ENCODE results near the gene CCDC154.

CCDC154 gene

DNA sequence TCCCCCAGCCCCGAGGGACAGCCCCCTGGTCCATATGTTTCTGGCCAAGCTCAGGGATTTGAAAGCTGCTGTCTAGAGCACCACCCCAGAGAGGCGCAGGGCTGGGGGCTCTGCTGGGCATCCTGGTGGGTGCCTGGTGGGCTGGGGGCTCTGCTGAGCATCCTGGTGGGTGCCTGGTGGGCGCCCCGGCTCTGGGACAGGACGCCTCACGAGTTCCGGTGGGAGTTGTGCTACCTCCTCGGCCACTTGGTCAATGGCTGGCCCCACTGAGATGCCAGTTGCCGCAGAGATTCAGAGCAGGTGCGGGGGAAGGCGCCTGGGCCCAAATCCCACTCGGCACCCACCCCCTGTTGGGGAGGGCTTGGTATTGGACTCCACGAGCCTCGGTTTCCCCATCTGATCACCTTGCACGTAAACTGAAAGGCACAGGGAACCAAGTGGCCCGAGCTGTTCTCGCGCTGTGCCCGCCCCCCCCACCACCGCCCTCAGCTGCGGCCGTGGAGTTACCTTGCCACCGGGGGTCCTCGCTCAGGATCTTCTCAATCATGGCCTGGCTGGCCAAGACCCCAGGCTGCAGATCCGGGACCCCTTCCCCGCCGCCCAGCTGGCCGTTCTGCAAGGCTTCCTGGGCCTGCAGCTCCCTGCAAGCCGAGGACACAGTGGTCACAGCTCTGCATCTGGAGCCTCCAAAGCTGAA is 43.1 kb downstream of the CCDC154 start:
- no peaks in the 10 kb centered on the region for H3K27me3 Mint-ChIP-seq
- H3K36me3 Mint-ChIP-seq: peaks cover 7% of the 10 kb centered on the region
- H3K27ac Mint-ChIP-seq: no peak overlapping the region
- no peak overlapping the region for H3K4me3 Mint-ChIP-seq
- H3K4me1 Mint-ChIP-seq: peaks cover 9% of the 10 kb centered on the region
- H3K9me3 Mint-ChIP-seq: no peaks in the 10 kb centered on the region

DNA sequence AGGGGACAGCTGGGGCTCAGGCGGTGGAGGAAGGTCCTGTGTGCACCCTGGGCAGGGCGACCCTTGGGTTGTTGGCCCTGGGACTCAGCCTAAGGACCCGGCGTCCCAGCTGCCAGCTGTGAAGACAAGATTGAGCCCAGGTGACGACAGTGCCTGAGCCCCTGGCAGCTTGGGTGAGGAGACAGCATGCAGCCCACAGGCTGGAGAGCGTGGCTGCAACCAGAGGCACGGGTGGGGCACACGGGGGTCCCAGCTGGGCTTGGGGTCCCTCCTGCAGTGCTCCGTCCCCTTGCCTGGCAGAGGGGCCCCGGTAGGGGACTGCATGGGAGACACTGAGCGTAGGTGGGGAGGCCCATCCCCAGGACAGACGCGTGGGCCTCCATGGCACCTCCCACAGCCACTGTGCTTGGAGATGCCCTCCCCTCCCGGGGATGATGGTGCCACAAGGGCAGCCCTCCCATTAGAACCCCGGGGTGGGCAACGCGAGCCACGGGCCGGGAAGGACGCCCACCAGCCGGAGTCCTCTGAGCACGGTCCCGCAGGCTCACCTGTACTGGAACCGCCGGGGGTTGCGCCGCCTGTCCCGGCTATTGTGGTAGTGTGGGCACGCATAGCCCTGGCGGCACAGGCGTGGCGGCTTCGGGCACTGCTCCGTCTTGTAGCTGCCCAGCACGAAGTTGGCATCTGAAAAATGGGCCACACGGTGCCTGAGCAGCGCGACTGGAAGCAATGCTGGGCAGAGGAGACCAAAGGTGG is 45.4 kb downstream of the CCDC154 start:
- H3K9me3 Mint-ChIP-seq: no peaks in the 10 kb centered on the region
- peaks cover 4% of the 10 kb centered on the region for H3K4me1 Mint-ChIP-seq
- no peaks in the 10 kb centered on the region for H3K27me3 Mint-ChIP-seq
- peaks cover 7% of the 10 kb centered on the region for H3K36me3 Mint-ChIP-seq
- no peak overlapping the region for H3K4me3 Mint-ChIP-seq
- no peak overlapping the region for H3K27ac Mint-ChIP-seq

DNA sequence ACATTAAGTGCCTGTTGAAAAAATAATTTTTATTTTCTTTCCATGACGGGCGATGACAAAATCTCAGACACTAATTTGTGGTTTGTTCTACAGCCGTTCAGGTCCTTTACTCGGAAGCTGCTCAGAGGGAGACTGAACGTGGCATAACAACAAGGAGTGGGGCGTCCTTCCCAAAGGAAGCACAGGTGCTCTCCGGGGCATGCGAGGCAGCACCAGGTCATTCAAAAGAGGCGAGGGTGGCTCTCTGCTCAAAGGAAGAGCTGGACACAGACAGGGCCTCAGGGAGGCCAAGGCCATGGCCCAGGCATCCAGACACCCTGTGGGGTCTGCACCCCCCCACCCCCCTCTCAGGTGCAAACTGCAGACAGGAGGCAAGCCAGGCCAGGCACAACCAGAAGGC is 46.0 kb downstream of the CCDC154 start:
- Mint-ChIP-seq H3K4me1 (peaks cover 2% of the 10 kb centered on the region), H3K27ac (no peak overlapping the region), H3K4me3 (no peak overlapping the region), H3K36me3 (peaks cover 5% of the 10 kb centered on the region), H3K9me3 (no peaks in the 10 kb centered on the region), H3K27me3 (no peaks in the 10 kb centered on the region)

DNA sequence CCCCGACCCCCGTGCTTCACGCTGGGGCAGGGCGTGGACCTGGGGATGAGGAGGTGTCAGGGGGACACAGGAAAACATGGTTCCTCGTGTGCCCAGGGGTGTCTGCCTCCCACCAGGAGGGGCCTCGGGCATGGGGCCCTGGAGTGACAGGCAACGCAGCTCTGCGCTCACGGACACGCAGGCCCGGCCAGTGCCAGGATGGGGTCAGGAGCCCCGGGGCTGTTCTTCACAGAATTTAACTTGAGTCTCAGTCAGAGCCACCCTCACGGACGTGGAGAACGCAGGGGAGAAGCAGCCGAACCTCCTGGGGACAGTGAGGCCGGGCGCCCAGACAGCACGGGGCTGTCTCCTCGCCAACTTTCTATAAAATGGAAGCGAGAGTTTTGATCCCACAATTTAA is 46.6 kb downstream of the CCDC154 start:
- Mint-ChIP-seq H3K27ac (no peak overlapping the region), H3K27me3 (no peaks in the 10 kb centered on the region), H3K4me1 (no peaks in the 10 kb centered on the region), H3K9me3 (no peaks in the 10 kb centered on the region), H3K4me3 (no peak overlapping the region), H3K36me3 (peaks cover 5% of the 10 kb centered on the region)

DNA sequence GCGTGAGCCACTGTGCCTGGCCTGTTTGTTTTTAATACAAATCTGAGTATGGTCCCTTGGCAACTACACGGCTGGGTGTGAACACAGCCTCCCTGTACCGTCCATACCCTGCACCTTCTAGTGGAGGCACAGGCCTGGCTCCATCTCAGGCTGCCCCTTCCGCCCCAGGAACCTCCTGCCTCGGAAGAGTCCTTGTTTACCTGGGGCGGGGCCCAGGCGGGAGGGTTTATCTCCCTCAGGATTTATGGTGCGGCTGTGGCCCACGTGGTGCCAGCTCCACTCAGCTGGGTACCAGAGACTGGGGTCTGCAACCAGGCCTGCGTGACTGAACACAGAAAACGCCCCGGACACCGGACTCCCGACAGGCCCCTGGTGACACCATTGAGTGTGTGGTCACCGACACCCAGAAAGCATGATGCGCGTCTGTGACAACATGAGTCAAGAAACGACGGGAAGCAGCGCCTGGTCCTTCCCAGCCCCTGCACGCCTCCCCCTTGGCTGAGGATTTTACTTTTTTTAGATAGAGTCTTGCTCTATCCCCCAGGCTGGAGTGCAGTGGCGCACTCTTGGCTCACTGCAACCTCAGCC is 48.8 kb downstream of the CCDC154 start:
- no peaks in the 10 kb centered on the region for H3K9me3 Mint-ChIP-seq
- H3K27me3 Mint-ChIP-seq: no peaks in the 10 kb centered on the region
- H3K36me3 Mint-ChIP-seq: no peaks in the 10 kb centered on the region
- H3K27ac Mint-ChIP-seq: no peak overlapping the region
- H3K4me1 Mint-ChIP-seq: no peaks in the 10 kb centered on the region
- no peak overlapping the region for H3K4me3 Mint-ChIP-seq

DNA sequence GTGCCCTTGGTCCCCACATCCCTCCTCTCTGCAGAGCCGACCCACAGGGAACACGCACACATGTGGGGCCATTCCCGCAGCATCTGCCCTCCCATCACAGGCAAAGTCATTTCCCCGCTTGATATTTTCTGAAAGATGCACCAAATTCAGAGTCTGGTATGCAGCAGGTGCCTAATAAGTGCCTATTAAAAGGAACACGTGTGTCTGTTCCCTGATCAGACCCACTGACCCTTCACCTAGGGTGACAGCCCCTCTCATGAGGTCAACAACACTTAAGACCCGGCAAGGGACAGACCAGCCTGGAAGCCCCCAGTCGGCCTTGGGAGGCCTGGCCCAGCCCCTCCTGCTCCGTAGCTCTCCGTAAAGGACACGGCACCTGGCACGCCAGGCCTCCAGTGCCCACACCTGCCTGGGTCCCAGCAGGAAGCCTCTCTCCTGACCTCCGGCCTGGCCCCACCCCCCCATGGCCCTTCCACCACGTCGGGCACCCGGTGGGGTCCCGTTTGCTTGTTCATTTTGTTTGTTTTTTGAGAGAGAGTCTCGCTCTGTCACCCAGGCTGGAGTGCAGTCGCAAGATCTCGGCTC is 49.9 kb downstream of the CCDC154 start:
- Mint-ChIP-seq H3K27ac (no peak overlapping the region), H3K27me3 (no peaks in the 10 kb centered on the region), H3K36me3 (no peaks in the 10 kb centered on the region), H3K4me3 (no peak overlapping the region), H3K9me3 (no peaks in the 10 kb centered on the region), H3K4me1 (no peaks in the 10 kb centered on the region)

DNA sequence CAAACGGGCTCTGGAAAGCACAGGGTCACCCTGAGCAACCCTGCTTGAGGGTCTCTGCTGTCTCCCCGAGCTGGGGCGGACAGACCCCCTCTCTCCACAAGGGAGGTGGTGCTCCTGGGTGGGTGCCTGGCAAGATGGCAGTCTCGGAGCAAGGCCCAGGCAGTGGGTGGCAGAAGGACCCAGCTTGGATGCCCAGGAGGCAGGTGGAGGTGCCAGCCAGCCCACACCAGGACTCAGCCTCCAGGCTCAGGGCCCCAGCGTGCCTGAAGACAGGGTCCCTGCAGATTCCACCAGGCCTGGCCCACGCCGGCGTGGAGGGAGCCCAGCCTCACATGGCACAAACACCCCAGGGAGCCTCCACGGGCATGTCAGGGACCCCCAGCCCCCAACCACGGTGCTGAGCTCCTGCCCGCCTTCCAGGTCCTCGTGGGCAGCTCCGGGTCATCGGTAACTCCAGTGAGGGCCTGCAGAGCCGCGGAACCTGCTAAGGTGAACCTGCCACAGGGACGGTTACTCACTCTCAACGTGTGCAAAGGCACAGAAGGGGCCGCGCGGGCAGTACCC is 50.7 kb downstream of the CCDC154 start:
- Mint-ChIP-seq H3K27ac (no peak overlapping the region), H3K27me3 (no peaks in the 10 kb centered on the region), H3K36me3 (no peaks in the 10 kb centered on the region), H3K9me3 (no peaks in the 10 kb centered on the region), H3K4me3 (no peak overlapping the region), H3K4me1 (no peaks in the 10 kb centered on the region)

DNA sequence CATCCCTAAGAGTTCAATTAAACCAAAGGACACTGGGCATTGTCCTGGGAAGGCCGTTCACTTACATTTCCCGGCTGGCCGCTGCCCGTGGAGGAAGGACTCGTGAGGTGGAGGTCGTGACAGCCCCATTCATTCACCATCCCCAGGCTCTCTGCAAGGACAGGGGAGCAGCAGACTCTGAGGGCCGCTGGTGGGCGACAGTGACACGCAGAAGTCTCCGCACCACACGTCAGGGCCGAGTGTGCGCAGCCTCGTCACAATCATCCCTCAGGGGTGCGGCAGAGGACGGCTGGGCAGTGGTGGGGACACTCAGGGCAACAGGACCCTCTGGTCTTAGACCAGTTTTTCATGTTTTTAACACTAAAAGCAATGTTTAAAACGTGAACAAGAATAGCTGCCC is 51.5 kb downstream of the CCDC154 start:
- Mint-ChIP-seq H3K36me3 (no peaks in the 10 kb centered on the region), H3K27ac (no peak overlapping the region), H3K4me3 (no peak overlapping the region), H3K27me3 (no peaks in the 10 kb centered on the region), H3K4me1 (no peaks in the 10 kb centered on the region), H3K9me3 (no peaks in the 10 kb centered on the region)

DNA sequence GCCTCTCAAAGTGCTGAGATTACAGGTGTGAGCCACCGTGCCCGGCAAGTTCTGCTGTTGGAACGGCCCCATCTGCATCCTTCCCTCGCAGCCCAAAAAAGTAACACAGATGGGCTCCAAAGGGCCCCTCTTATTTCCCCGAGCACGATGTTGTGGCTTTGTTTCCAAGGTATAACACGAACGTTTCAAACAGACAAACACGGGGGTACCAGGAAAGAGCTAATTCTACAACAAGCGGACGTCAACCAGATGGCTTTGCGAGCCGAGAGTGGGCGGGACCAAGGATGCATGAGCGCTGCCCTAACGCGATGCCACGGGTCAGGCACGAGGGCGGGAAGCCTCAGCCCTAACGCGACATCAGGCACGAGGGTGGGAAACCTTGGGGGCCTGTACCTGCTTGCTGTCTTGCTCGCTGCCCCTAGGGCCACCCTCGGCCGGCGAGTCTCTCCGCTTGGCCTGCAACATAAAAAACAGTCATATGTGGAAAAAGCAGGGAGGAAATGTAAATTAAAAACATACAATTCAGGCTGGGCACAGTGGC is 54.0 kb downstream of the CCDC154 start:
- no peak overlapping the region for H3K4me3 Mint-ChIP-seq
- no peaks in the 10 kb centered on the region for H3K36me3 Mint-ChIP-seq
- H3K27me3 Mint-ChIP-seq: no peaks in the 10 kb centered on the region
- no peak overlapping the region for H3K27ac Mint-ChIP-seq
- no peaks in the 10 kb centered on the region for H3K4me1 Mint-ChIP-seq
- H3K9me3 Mint-ChIP-seq: no peaks in the 10 kb centered on the region

DNA sequence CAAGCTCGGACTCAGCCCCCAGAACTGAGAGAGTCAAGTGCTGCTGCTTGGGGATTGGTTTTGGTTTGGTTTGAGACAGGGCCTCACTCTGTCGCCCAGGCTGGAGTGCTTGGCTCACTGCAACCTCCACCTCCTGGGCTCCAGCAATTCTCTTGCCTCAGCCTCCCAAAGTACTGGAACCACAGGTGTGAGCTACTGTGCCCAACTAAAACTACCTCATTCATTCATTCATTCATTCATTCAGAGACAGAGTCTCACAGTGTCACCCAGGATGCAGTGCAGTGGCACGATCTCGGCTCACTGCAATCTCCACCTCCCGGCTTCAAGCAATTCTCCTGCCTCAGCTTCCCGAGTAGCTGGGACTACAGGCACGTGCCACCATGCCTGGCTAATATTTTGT is 54.6 kb downstream of the CCDC154 start:
- H3K36me3 Mint-ChIP-seq: no peaks in the 10 kb centered on the region
- H3K9me3 Mint-ChIP-seq: no peaks in the 10 kb centered on the region
- no peak overlapping the region for H3K27ac Mint-ChIP-seq
- no peak overlapping the region for H3K4me3 Mint-ChIP-seq
- H3K4me1 Mint-ChIP-seq: no peaks in the 10 kb centered on the region
- H3K27me3 Mint-ChIP-seq: no peaks in the 10 kb centered on the region

DNA sequence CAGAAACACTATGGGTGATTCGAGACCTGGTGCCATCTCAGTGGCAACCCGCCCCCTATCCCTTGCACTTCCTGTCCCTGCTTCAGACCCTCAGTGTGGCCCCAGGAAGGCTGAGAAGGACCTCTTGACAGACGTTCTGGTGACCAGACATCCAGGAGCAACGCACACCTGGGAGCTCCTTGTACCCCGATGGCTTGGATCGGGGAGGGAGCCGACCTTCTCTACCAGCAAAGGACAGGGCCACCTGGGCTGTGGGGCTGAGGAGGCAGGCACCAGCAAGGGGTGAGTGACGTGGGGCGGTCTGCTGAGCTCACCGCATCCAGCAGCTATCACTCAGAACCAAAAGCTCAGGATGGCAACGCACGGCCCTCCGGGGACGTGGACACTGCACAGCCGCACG is 57.0 kb downstream of the CCDC154 start:
- Mint-ChIP-seq H3K36me3 (no peaks in the 10 kb centered on the region), H3K4me3 (no peak overlapping the region), H3K9me3 (no peaks in the 10 kb centered on the region), H3K4me1 (no peaks in the 10 kb centered on the region), H3K27ac (no peak overlapping the region), H3K27me3 (no peaks in the 10 kb centered on the region)

DNA sequence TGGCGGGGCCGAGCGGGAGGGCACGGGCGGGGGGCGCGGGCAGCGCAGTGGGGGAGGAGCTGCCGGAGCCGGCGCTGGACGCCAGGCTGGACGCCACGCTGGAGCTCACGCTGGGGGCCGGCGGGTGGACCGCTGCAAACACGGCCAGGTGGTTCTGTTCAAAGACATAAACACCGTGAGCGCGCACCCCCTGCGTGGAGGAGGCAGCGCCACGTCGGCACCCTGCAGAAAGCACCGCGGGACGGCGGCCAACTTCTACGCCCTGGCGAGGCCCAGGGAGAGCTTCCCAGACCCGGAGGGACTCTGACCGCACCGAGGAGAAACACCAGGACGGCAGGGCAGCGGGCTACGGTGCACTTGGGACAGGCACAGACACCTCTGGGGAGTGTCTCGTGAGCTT is 59.1 kb downstream of the CCDC154 start:
- Mint-ChIP-seq H3K27me3 (no peaks in the 10 kb centered on the region), H3K4me3 (no peak overlapping the region), H3K36me3 (peaks cover 3% of the 10 kb centered on the region), H3K9me3 (no peaks in the 10 kb centered on the region), H3K27ac (no peak overlapping the region), H3K4me1 (no peaks in the 10 kb centered on the region)
